A673 (cell line): ENCODE results near the gene OR1I1. TPM values are rescaled to one million over a fixed set of nuclear protein-coding genes. Genes with fewer than 3 reads are reported as not detected.

Experiments used
- BruUV-seq: library from RNA; stranded (reverse); fragments of 400-500 nt; replicated peaks from 2 replicates; lab custom pipeline; 2021; lab: Mats Ljungman, UMichigan
- CTCF ChIA-PET: fragments of 300-600 bp; sonication (Branson Sonifier 250); formaldehyde crosslinking; loops from one replicate; lab custom pipeline; 2022; ENCODE audit warnings: antibody characterized with exemption; lab: Charles Lee
- POLR2A ChIA-PET: fragments of 300-600 bp; sonication (Branson Sonifier 250); formaldehyde crosslinking; loops from one replicate; lab custom pipeline; 2022; ENCODE audit warnings: antibody characterized with exemption; ENCODE audit not compliant: low non-redundant PET; lab: Charles Lee
- DNase-seq: peaks from one replicate; pipeline ENCODE4 v3.0.0-alpha.2; 2015; ENCODE audit warnings: low spot score
- H3K27ac ChIP-seq: fragments of 200-600 bp; sonication (generic); 2 replicates; pipeline ENCODE4 v1.5.1; 2016; ENCODE audit warnings: mixed run types, low read depth, mild to moderate bottlenecking, mixed read lengths, antibody characterized with exemption, low read length; ENCODE audit not compliant: poor library complexity, severe bottlenecking
- H3K27me3 ChIP-seq: fragments of 200-600 bp; sonication (generic); replicated peaks from 2 replicates; pipeline ENCODE4 v1.6.1; 2017; ENCODE audit warnings: mixed run types, low read depth, mild to moderate bottlenecking, mixed read lengths, antibody characterized with exemption, low read length; ENCODE audit not compliant: insufficient read depth, poor library complexity
- H3K36me3 ChIP-seq: fragments of 200-600 bp; sonication (generic); 2 replicates; pipeline ENCODE4 v1.6.1; 2016; ENCODE audit warnings: mixed run types, mild to moderate bottlenecking, mixed read lengths, antibody characterized with exemption, low read length; ENCODE audit not compliant: insufficient read depth, poor library complexity, severe bottlenecking
- H3K4me1 ChIP-seq: fragments of 200-600 bp; sonication (generic); 2 replicates; pipeline ENCODE4 v1.6.1; 2017; ENCODE audit warnings: mixed run types, mild to moderate bottlenecking, mixed read lengths, antibody characterized with exemption, low read length; ENCODE audit not compliant: insufficient read depth, poor library complexity, severe bottlenecking
- H3K4me3 ChIP-seq: fragments of 200-600 bp; sonication (generic); 2 replicates; pipeline ENCODE4 v1.5.1; 2016; ENCODE audit warnings: low read depth, mixed run types, mild to moderate bottlenecking, mixed read lengths, low read length; ENCODE audit not compliant: poor library complexity, severe bottlenecking
- H3K9me3 ChIP-seq: fragments of 200-600 bp; sonication (generic); 2 replicates; pipeline ENCODE4 v1.6.1; 2016; ENCODE audit warnings: mixed run types, low read depth, mild to moderate bottlenecking, mixed read lengths, antibody characterized with exemption, low read length; ENCODE audit not compliant: poor library complexity, severe bottlenecking
- EZH2 ChIP-seq: fragments of 200-600 bp; sonication (generic); IDR thresholded peaks from 2 replicates; pipeline ENCODE4 v1.6.1; 2017; ENCODE audit warnings: borderline replicate concordance, low read depth, mild to moderate bottlenecking, mixed read lengths, antibody characterized with exemption, low read length; ENCODE audit not compliant: poor library complexity, severe bottlenecking
- intact Hi-C: fragments of 100-400 bp; cut with micrococcal nuclease; formaldehyde crosslinking; loops from one replicate; pipeline ENCODE4 v1.10.0; 2022; ENCODE audit not compliant: unreplicated experiment
- total RNA-seq: library from RNA; stranded (reverse); gene quantifications from 2 replicates; pipeline ENCODE4 v1.2.3, GENCODE V29; 2021

Gene OR1I1
- total RNA-seq, 1 experiment from 2014 or later = not detected

DNA sequence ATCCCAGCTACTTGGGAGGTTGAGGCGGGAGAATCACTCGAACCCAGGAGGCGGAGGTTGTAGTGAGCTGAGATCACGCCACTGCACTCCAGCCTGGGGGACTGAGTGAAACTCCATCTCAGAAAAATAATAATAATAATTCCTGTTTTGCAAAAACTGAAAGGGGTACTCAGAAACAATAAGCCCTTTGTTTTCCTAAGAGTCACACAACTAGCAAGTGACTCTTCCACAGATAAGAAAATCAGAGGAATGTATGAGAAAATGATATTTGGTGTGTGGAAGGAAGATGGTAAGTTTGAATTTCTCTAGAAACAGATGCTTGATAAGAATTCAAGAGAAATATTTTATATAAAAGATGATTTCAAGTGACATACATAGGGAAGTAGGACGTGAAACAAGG, 60.3 kb downstream of the OR1I1 start:
- no peak for TF ChIP-seq EZH2
- peaks cover 5% of the 10 kb centered on the region for H3K9me3 ChIP-seq
- no peaks in the 10 kb centered on the region for H3K36me3 ChIP-seq
- POLR2A ChIA-PET = no interaction called here
- H3K27ac ChIP-seq = no peak overlapping the region
- H3K27me3 ChIP-seq = no peaks in the 10 kb centered on the region
- H3K4me1 ChIP-seq = no peaks in the 10 kb centered on the region
- intact Hi-C loops = no loop called here
- no peak overlapping the region for H3K4me3 ChIP-seq
- CTCF ChIA-PET = no interaction called here
- BruUV-seq = no TSS peak
- DNase-seq = no peak

Other genes starting within 250 kb of the OR1I1 start
- gene OR7A5, start 247.0 kb upstream of the OR1I1 start, total RNA-seq = not detected in 2 replicates
- gene OR7C1, start 247.0 kb upstream of the OR1I1 start, total RNA-seq = not detected in 2 replicates
- gene OR7A10, start 233.3 kb upstream of the OR1I1 start, total RNA-seq = not detected in 2 replicates
- not detected in 2 replicates for gene OR7A17, start 196.1 kb upstream of the OR1I1 start, total RNA-seq
- gene OR7C2, start 140.7 kb upstream of the OR1I1 start, total RNA-seq = not detected in 2 replicates
- gene SLC1A6, start 102.3 kb upstream of the OR1I1 start, total RNA-seq = 0.26 TPM in 1 of 2 replicates, not detected in the other
- gene CASP14, start 32.7 kb upstream of the OR1I1 start, total RNA-seq = not detected in 2 replicates
- gene SYDE1, start 25.2 kb downstream of the OR1I1 start, total RNA-seq = 30.1 and 32.3 TPM in 2 replicates
- gene NOTCH3, start 118.8 kb downstream of the OR1I1 start, total RNA-seq = 19.7 and 41.9 TPM in 2 replicates
- gene EPHX3, start 150.2 kb downstream of the OR1I1 start, total RNA-seq = 0.73 and 1.2 TPM in 2 replicates